CD4-positive, alpha-beta memory T cell (primary cell): ENCODE data around the gene SLC44A5. TPM values are rescaled to one million over a fixed set of nuclear protein-coding genes. Genes with fewer than 3 reads are reported as not detected.
"Not testable (repeated sequence)": the region's sequence is repeated elsewhere in the genome, so short reads cannot be mapped to it uniquely, and the experiment has no call there.

ENCODE experiments used
- CTCF ChIA-PET: fragments of 350-600 bp; sonication (Branson Sonifier 250); formaldehyde crosslinking; loops from one replicate; lab custom pipeline; 2021; ENCODE audit warnings: inconsistent platforms; ENCODE audit not compliant: partially characterized antibody; lab: Charles Lee
- POLR2A ChIA-PET: fragments of 350-600 bp; sonication (Branson Sonifier 250); formaldehyde crosslinking; loops from one replicate; lab custom pipeline; 2021; ENCODE audit not compliant: partially characterized antibody; lab: Charles Lee
- DNase-seq, 5 donors: peaks; one replicate each; pipeline versions ENCODE4 v3.0.0 to v3.0.0-alpha.2; 2020 to 2022; ENCODE audit warnings: mixed read lengths in 1 of 5
- H3K27ac ChIP-seq: one replicate; pipeline ENCODE4 v1.7.0; 2013; ENCODE audit warnings: low read depth, low read length
- H3K27me3 ChIP-seq: 2 replicates; pipeline ENCODE4 v1.7.0; 2013; ENCODE audit warnings: mild to moderate bottlenecking, low read length, moderate library complexity; ENCODE audit not compliant: insufficient read depth
- H3K36me3 ChIP-seq: 2 replicates; pipeline ENCODE4 v1.7.0; 2013; ENCODE audit warnings: mild to moderate bottlenecking, low read length, moderate library complexity; ENCODE audit not compliant: insufficient read depth
- H3K4me1 ChIP-seq: 2 replicates; pipeline ENCODE4 v1.7.0; 2013; ENCODE audit warnings: mild to moderate bottlenecking, low read length, moderate library complexity; ENCODE audit not compliant: insufficient read depth
- H3K4me3 ChIP-seq, 2 donors: one replicate each; pipeline ENCODE4 v1.7.0; 2013; ENCODE audit warnings: low read length in 2 of 2, mild to moderate bottlenecking in 1 of 2
- H3K9me3 ChIP-seq, 2 donors: one replicate each; pipeline ENCODE4 v1.7.0; 2013; ENCODE audit warnings: low read length in 2 of 2, control low read depth in 1 of 2; ENCODE audit not compliant: control insufficient read depth in 1 of 2
- H3K27ac Mint-ChIP-seq, 7 donors: one replicate each; pipeline ENCODE4 v1.8.0; 2020 to 2021; ENCODE audit warnings: mixed read lengths in 7 of 7, mild to moderate bottlenecking in 6 of 7, inconsistent platforms in 3 of 7, moderate library complexity in 3 of 7
- H3K27me3 Mint-ChIP-seq, 2 donors: one replicate each; pipeline ENCODE4 v1.8.0; 2020 to 2021; ENCODE audit warnings: mixed read lengths in 2 of 2
- H3K36me3 Mint-ChIP-seq, 2 donors: one replicate each; pipeline ENCODE4 v1.8.0; 2020 to 2021; ENCODE audit warnings: mixed read lengths in 2 of 2, inconsistent platforms in 1 of 2, mild to moderate bottlenecking in 1 of 2
- H3K4me1 Mint-ChIP-seq, 4 donors: one replicate each; pipeline ENCODE4 v1.8.0; 2020 to 2021; ENCODE audit warnings: mixed read lengths in 4 of 4, mild to moderate bottlenecking in 1 of 4
- H3K4me3 Mint-ChIP-seq, 8 donors: one replicate each; pipeline ENCODE4 v1.8.0; 2020 to 2021; ENCODE audit warnings: mixed read lengths in 8 of 8, mild to moderate bottlenecking in 7 of 8, moderate library complexity in 6 of 8, inconsistent platforms in 3 of 8
- H3K9me3 Mint-ChIP-seq, 8 donors: one replicate each; pipeline ENCODE4 v1.8.0; 2020 to 2021; ENCODE audit warnings: mixed read lengths in 8 of 8, mild to moderate bottlenecking in 5 of 8, inconsistent platforms in 3 of 8, moderate library complexity in 1 of 8
- intact Hi-C: fragments of 100-400 bp; cut with micrococcal nuclease; formaldehyde crosslinking; loops from one replicate; pipeline ENCODE4 v1.15.1; 2023
- polyA plus RNA-seq, 2 donors: library from polyadenylated mRNA; unstranded; fragments of 300-500 nt; fragmentation: Illumina TruSeq; gene quantifications; one replicate each; pipeline ENCODE4 v1.2.3, GENCODE V29; 2021
- total RNA-seq, 2 experiments: library from RNA; stranded (reverse); gene quantifications; one replicate each; pipeline ENCODE4 v1.2.3, GENCODE V29; 2021

Gene SLC44A5
- total and polyA plus RNA-seq, 4 experiments from 2014 or later = 1.0 to 3.3 (median 3.0) TPM; not detected in 1

GRCh38 chr1:75412616-75413015, 198.3 kb downstream of the SLC44A5 start:
- H3K27me3 ChIP-seq = no peaks in the 10 kb centered on the region
- H3K27ac ChIP-seq = no peak overlapping the region
- ChIA-PET CTCF (no interaction called here), POLR2A (no interaction called here)
- no peaks in the 10 kb centered on the region for H3K4me1 Mint-ChIP-seq
- H3K36me3 Mint-ChIP-seq = no peaks in the 10 kb centered on the region
- H3K4me1 ChIP-seq = no peaks in the 10 kb centered on the region
- no peak overlapping the region for H3K4me3 Mint-ChIP-seq
- intact Hi-C loops = no loop called here
- H3K4me3 ChIP-seq = no peak overlapping the region
- no peak overlapping the region for H3K27ac Mint-ChIP-seq
- peaks cover 0 to 1% of the 10 kb centered on the region in 2 donors for H3K27me3 Mint-ChIP-seq
- H3K9me3 Mint-ChIP-seq = peaks cover 0 to 7% (median 3%) of the 10 kb centered on the region in 8 donors
- no peak for DNase-seq
- no peaks in the 10 kb centered on the region for H3K9me3 ChIP-seq
- no peaks in the 10 kb centered on the region for H3K36me3 ChIP-seq

- H3K27me3 Mint-ChIP-seq, POLR2A ChIA-PET, H3K4me3 Mint-ChIP-seq, intact Hi-C loops, H3K4me1 Mint-ChIP-seq, H3K36me3 Mint-ChIP-seq, H3K9me3 ChIP-seq, H3K27ac Mint-ChIP-seq, H3K36me3 ChIP-seq, DNase-seq, CTCF ChIA-PET, H3K27ac ChIP-seq, H3K4me1 ChIP-seq, H3K4me3 ChIP-seq, H3K27me3 ChIP-seq: not testable (repeated sequence)
- peaks cover 0 to 22% (median 13%) of the 10 kb centered on the region in 8 donors for H3K9me3 Mint-ChIP-seq
These were observed 206.2 kb downstream of the SLC44A5 start for GRCh38 chr1:75404681-75405080.

DNA sequence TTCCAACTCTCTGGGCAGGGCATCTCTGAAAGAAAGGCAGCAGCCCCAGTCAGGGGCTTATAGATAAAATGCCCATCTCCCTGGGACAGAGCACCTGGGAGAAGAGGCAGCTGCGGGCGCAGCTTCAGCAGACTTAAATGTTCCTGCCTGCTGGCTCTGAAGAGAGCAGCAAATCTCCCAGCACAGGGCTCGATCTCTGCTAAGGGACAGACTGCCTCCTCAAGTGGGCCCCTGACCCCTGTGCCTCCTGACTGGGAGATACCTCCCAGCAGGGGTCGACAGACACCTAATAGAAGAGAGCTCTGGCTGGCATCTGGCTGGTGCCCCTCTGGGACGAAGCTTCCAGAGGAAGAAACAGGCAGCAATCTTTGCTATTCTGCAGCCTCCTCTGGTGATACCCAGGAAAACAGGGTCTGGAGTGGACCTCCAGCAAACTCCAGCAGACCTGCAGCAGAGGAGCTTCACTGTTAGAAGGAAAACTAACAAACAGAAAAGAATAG, 207.7 kb downstream of the SLC44A5 start:
- H3K36me3 ChIP-seq, CTCF ChIA-PET, DNase-seq, H3K27ac Mint-ChIP-seq, H3K27me3 Mint-ChIP-seq, H3K9me3 ChIP-seq, H3K27me3 ChIP-seq, H3K36me3 Mint-ChIP-seq, H3K4me1 Mint-ChIP-seq, intact Hi-C loops, H3K27ac ChIP-seq, POLR2A ChIA-PET, H3K4me1 ChIP-seq, H3K4me3 Mint-ChIP-seq, H3K4me3 ChIP-seq: not testable (repeated sequence)
- peaks cover 0 to 22% (median 16%) of the 10 kb centered on the region in 8 donors for H3K9me3 Mint-ChIP-seq

GRCh38 chr1:75400716-75401115, 210.2 kb downstream of the SLC44A5 start:
- no peak overlapping the region for H3K4me3 Mint-ChIP-seq
- H3K4me1 Mint-ChIP-seq = peaks cover 0 to 3% (median 0%) of the 10 kb centered on the region in 4 donors
- H3K4me3 ChIP-seq = no peak overlapping the region
- H3K9me3 Mint-ChIP-seq = peaks cover 0 to 16% (median 13%) of the 10 kb centered on the region in 8 donors
- ChIA-PET CTCF (no interaction called here), POLR2A (no interaction called here)
- H3K4me1 ChIP-seq = no peaks in the 10 kb centered on the region
- no peaks in the 10 kb centered on the region for H3K36me3 ChIP-seq
- intact Hi-C loops = no loop called here
- H3K36me3 Mint-ChIP-seq = no peaks in the 10 kb centered on the region
- H3K27me3 Mint-ChIP-seq = peaks cover 0 to 2% of the 10 kb centered on the region in 2 donors
- H3K9me3 ChIP-seq = peaks cover 0 to 3% of the 10 kb centered on the region in 2 donors
- no peak overlapping the region for H3K27ac ChIP-seq
- no peaks in the 10 kb centered on the region for H3K27me3 ChIP-seq
- peak in 1 of 5 donors; percentile 11 for DNase-seq
- no peak overlapping the region for H3K27ac Mint-ChIP-seq

- peaks cover 0 to 2% of the 10 kb centered on the region in 2 donors for H3K27me3 Mint-ChIP-seq
- POLR2A ChIA-PET = no interaction called here
- no peak overlapping the region for H3K27ac ChIP-seq
These were observed 214.2 kb downstream of the SLC44A5 start for GRCh38 chr1:75396745-75397144.

GRCh38 chr1:75396260-75396659, 214.7 kb downstream of the SLC44A5 start:
- no peaks in the 10 kb centered on the region for H3K27me3 ChIP-seq
- Mint-ChIP-seq H3K9me3 (peaks cover 0 to 21% (median 4%) of the 10 kb centered on the region in 8 donors), H3K27me3 (peaks cover 0 to 2% of the 10 kb centered on the region in 2 donors), H3K4me1 (peaks cover 0 to 3% (median 0%) of the 10 kb centered on the region in 4 donors), H3K27ac (no peak overlapping the region), H3K4me3 (no peak overlapping the region), H3K36me3 (no peaks in the 10 kb centered on the region)
- H3K27ac ChIP-seq = no peak overlapping the region
- H3K4me1 ChIP-seq = no peaks in the 10 kb centered on the region
- no peak overlapping the region for H3K4me3 ChIP-seq
- POLR2A ChIA-PET = no interaction called here
- no peaks in the 10 kb centered on the region for H3K36me3 ChIP-seq
- CTCF ChIA-PET = no interaction called here
- peaks cover 0 to 3% of the 10 kb centered on the region in 2 donors for H3K9me3 ChIP-seq
- no peak for DNase-seq
- intact Hi-C loops = no loop called here

More at GRCh38 chr1:75396745-75397144, 214.2 kb downstream of the SLC44A5 start:
- no peaks in the 10 kb centered on the region for H3K27me3 ChIP-seq
- DNase-seq = no peak
- peaks cover 0 to 3% (median 0%) of the 10 kb centered on the region in 4 donors for H3K4me1 Mint-ChIP-seq
- no peak overlapping the region for H3K4me3 Mint-ChIP-seq
- CTCF ChIA-PET = no interaction called here
- H3K4me3 ChIP-seq = no peak overlapping the region
- no peaks in the 10 kb centered on the region for H3K36me3 ChIP-seq
- H3K4me1 ChIP-seq = no peaks in the 10 kb centered on the region
- H3K9me3 ChIP-seq = peaks cover 0 to 3% of the 10 kb centered on the region in 2 donors
- H3K9me3 Mint-ChIP-seq = peaks cover 0 to 18% (median 5%) of the 10 kb centered on the region in 8 donors
- no peaks in the 10 kb centered on the region for H3K36me3 Mint-ChIP-seq
- intact Hi-C loops = no loop called here
- no peak overlapping the region for H3K27ac Mint-ChIP-seq

- Mint-ChIP-seq H3K9me3 (peaks cover 0 to 33% (median 11%) of the 10 kb centered on the region in 8 donors), H3K4me3 (no peak overlapping the region), H3K36me3 (no peaks in the 10 kb centered on the region), H3K4me1 (peaks cover 0 to 3% (median 0%) of the 10 kb centered on the region in 4 donors), H3K27ac (no peak overlapping the region), H3K27me3 (no peaks in the 10 kb centered on the region)
- intact Hi-C loops = no loop called here
- no peaks in the 10 kb centered on the region for H3K4me1 ChIP-seq
- H3K27ac ChIP-seq = no peak overlapping the region
- peaks cover 0 to 3% of the 10 kb centered on the region in 2 donors for H3K9me3 ChIP-seq
- H3K36me3 ChIP-seq = no peaks in the 10 kb centered on the region
- ChIA-PET CTCF (no interaction called here), POLR2A (no interaction called here)
- H3K27me3 ChIP-seq = no peaks in the 10 kb centered on the region
- peak in 1 of 5 donors; percentile 19 for DNase-seq
- no peak overlapping the region for H3K4me3 ChIP-seq
These were observed 216.4 kb downstream of the SLC44A5 start for GRCh38 chr1:75394386-75395139.
